Measurements from ENCODE around the gene TRIM33. TPM values are rescaled to one million over a fixed set of nuclear protein-coding genes. Genes with fewer than 3 reads are reported as not detected.
A peak's percentile ranks its signal among the peaks of the same experiment; 100 is the strongest.

TRIM33 gene
- total and polyA plus RNA-seq, 12 donors: 3.5 to 28.7 (median 20.0) TPM

- Histone ChIP-seq H3K4me1 (peaks cover 0 to 28% (median 11%) of the 10 kb centered on the region in 9 donors), H3K27me3 (no peaks in the 10 kb centered on the region), H3K27ac (no peak overlapping the region), H3K4me3 (no peak overlapping the region), H3K9me3 (peaks cover 0 to 12% (median 0%) of the 10 kb centered on the region in 11 donors), H3K36me3 (peaks cover 0 to 33% (median 0%) of the 10 kb centered on the region in 9 donors)
- no peak for DNase-seq
- no peak for TF ChIP-seq CTCF (IDR thresholded peaks at IDR 0.05)
- intact Hi-C loops (cut with DNase I): no loop called here
- WGBS, 2 donors: 93 to 94% methylated on average over 1 of the region's 1 CpG
- ATAC-seq: no peak
Measured at GRCh38 chr1:114462341-114462740, 48.7 kb downstream of the TRIM33 start.

DNA sequence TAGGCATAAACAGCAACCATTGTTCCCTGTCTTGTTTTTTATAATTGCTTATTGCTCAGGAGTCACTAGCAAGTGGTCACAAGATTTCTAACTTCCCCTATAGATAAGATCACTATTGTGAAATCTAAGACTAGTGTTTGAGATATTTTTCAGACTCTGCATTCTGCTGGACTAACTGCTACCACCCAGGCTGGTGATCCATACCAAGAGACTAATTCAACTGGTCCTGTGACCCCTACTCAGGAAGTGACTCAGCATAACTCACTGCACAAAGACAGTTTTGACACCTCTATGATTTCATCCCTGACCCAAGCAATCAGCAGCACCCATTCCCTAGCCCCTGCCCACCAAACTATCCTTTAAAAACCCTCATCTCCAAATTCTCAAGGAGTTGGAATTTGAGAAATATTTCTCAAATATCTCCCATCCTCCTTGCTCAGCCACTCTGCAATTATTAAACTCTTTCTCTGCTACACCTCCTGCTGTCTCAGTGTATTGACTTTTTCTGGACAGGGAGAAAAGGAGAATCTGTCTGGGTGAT is 52.7 kb downstream of the TRIM33 start:
- no peaks in the 10 kb centered on the region for H3K27me3 ChIP-seq
- DNase-seq: no peak
- TF ChIP-seq CTCF (IDR thresholded peaks at IDR 0.05): no peak
- peaks cover 0 to 28% (median 0%) of the 10 kb centered on the region in 9 donors for H3K4me1 ChIP-seq
- H3K36me3 ChIP-seq: peaks cover 0 to 71% (median 5%) of the 10 kb centered on the region in 9 donors
- peaks cover 0 to 12% (median 0%) of the 10 kb centered on the region in 11 donors for H3K9me3 ChIP-seq
- peak in 2 of 8 donors; percentile 18 to 27 for ATAC-seq
- peak overlapping the region in 2 of 10 donors; percentile 8 to 72 for H3K27ac ChIP-seq
- intact Hi-C loops (cut with DNase I): no loop called here
- no peak overlapping the region for H3K4me3 ChIP-seq

DNA sequence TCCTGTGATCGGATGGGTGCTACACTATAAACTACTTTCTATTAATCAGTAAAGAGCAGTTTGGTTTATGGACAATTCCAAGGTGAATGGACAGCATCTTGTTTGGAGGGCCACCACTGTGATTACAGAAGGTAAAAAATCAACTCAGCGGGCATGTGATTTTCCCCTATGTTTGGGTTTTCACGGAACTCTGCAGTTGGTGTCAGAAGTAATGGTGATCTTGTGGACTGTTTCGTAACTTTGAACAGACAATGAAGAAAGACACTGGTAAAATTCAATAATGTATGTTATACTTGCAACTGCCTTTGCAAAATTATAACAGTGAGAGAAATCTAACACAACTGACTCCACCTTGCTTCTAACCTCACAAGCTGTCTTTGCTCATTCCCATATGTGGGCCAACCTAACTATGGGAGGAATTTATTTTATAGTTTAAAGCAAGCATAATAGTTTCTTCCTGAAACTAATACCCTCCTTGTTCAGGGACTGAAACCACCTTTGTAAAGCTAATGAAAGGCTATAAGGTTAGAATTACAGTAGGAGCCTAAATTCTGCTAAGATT is 53.2 kb downstream of the TRIM33 start:
- peak overlapping the region in 2 of 10 donors; percentile 8 to 72 for H3K27ac ChIP-seq
- H3K4me3 ChIP-seq: no peak overlapping the region
- peaks cover 0 to 12% (median 0%) of the 10 kb centered on the region in 11 donors for H3K9me3 ChIP-seq
- DNase-seq (no peak), ATAC-seq (no peak)
- TF ChIP-seq CTCF (IDR thresholded peaks at IDR 0.05): no peak
- 84% methylated on average over 4 of the region's 4 CpGs for WGBS, 2 donors
- H3K36me3 ChIP-seq: peaks cover 0 to 71% (median 6%) of the 10 kb centered on the region in 9 donors
- peaks cover 0 to 28% (median 0%) of the 10 kb centered on the region in 9 donors for H3K4me1 ChIP-seq
- intact Hi-C loops (cut with DNase I): no loop called here
- H3K27me3 ChIP-seq: no peaks in the 10 kb centered on the region

DNA sequence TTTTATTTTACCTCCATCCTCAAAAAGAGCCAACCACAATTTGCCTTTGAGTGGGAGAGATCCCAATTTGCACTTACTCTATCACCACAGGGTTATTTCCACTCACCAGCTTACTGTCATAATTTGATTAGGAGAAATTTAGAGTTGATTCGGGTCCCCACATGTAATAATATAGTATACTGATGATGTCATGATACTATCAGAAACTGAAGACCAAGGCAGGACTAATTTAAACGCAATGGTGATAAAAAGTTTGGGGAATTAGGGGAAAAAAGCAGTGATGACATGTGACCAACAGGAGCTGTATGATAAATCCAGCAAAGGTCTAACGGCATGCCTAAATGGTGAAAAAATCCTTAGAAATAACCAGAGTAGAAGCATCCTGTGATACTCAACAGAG is 54.4 kb downstream of the TRIM33 start:
- ATAC-seq (no peak), DNase-seq (no peak)
- Histone ChIP-seq H3K36me3 (peaks cover 0 to 67% (median 6%) of the 10 kb centered on the region in 9 donors), H3K4me3 (no peak overlapping the region), H3K27ac (no peak overlapping the region), H3K4me1 (peaks cover 0 to 28% (median 0%) of the 10 kb centered on the region in 9 donors), H3K27me3 (no peaks in the 10 kb centered on the region), H3K9me3 (peaks cover 0 to 12% (median 0%) of the 10 kb centered on the region in 11 donors)
- WGBS, 2 donors: 75 to 82% methylated on average over 3 of the region's 3 CpGs
- intact Hi-C loops (cut with DNase I): no loop called here
- TF ChIP-seq CTCF (IDR thresholded peaks at IDR 0.05): no peak
